Mononuclear cell (primary cell): ENCODE measurements around the gene ERMP1. TPM values are rescaled to one million over a fixed set of nuclear protein-coding genes. Genes with fewer than 3 reads are reported as not detected.

Experiments
- H3K27me3 ChIP-seq: 2 replicates; pipeline ENCODE4 v1.6.0; 2011; ENCODE audit warnings: low read length, control low read depth; ENCODE audit not compliant: insufficient read depth
- H3K4me1 ChIP-seq: 2 replicates; pipeline ENCODE4 v1.5.1; 2011; ENCODE audit warnings: mild to moderate bottlenecking, low read length, control low read depth; ENCODE audit not compliant: insufficient read depth
- H3K4me3 ChIP-seq: 2 replicates; pipeline ENCODE4 v1.5.1; 2011; ENCODE audit warnings: mild to moderate bottlenecking, low read length, moderate library complexity
- H3K9me3 ChIP-seq: 2 replicates; pipeline ENCODE4 v1.5.1; 2011; ENCODE audit warnings: low read depth, mild to moderate bottlenecking, control low read depth, low read length
- total RNA-seq: library from RNA; depleted of rRNA; stranded (reverse); fragments of >200 nt; gene quantifications from one replicate; pipeline ENCODE4 v1.2.3, GENCODE V29; 2012

ERMP1 gene
- total RNA-seq, 1 donor = 6.5 TPM

GRCh38 chr9:5866272-5866671 is 33.4 kb upstream of the ERMP1 start:
- H3K4me1 ChIP-seq = no peaks in the 10 kb centered on the region
- H3K4me3 ChIP-seq = no peak overlapping the region
- H3K27me3 ChIP-seq = no peaks in the 10 kb centered on the region
- H3K9me3 ChIP-seq = no peaks in the 10 kb centered on the region

- Histone ChIP-seq H3K27me3 (no peaks in the 10 kb centered on the region), H3K4me3 (no peak overlapping the region), H3K9me3 (no peaks in the 10 kb centered on the region), H3K4me1 (no peaks in the 10 kb centered on the region)
Measured at GRCh38 chr9:5864446-5864845, 31.5 kb upstream of the ERMP1 start.

GRCh38 chr9:5863092-5863746 is 30.3 kb upstream of the ERMP1 start:
- Histone ChIP-seq H3K27me3 (no peaks in the 10 kb centered on the region), H3K4me1 (no peaks in the 10 kb centered on the region), H3K4me3 (no peak overlapping the region), H3K9me3 (no peaks in the 10 kb centered on the region)

GRCh38 chr9:5858833-5859232 is 25.9 kb upstream of the ERMP1 start:
- Histone ChIP-seq H3K27me3 (no peaks in the 10 kb centered on the region), H3K4me1 (no peaks in the 10 kb centered on the region), H3K9me3 (no peaks in the 10 kb centered on the region), H3K4me3 (no peak overlapping the region)

GRCh38 chr9:5857928-5858327 is 25.0 kb upstream of the ERMP1 start:
- no peaks in the 10 kb centered on the region for H3K9me3 ChIP-seq
- H3K4me3 ChIP-seq = no peak overlapping the region
- H3K27me3 ChIP-seq = no peaks in the 10 kb centered on the region
- H3K4me1 ChIP-seq = peaks cover 4% of the 10 kb centered on the region

GRCh38 chr9:5854063-5854790 is 21.3 kb upstream of the ERMP1 start:
- H3K4me3 ChIP-seq = no peak overlapping the region
- H3K4me1 ChIP-seq = peaks cover 28% of the 10 kb centered on the region
- H3K27me3 ChIP-seq = no peaks in the 10 kb centered on the region
- H3K9me3 ChIP-seq = no peaks in the 10 kb centered on the region

GRCh38 chr9:5853617-5854016 is 20.7 kb upstream of the ERMP1 start:
- H3K27me3 ChIP-seq = no peaks in the 10 kb centered on the region

GRCh38 chr9:5852987-5853386 is 20.1 kb upstream of the ERMP1 start:
- no peak overlapping the region for H3K4me3 ChIP-seq
- H3K9me3 ChIP-seq = no peaks in the 10 kb centered on the region
- no peaks in the 10 kb centered on the region for H3K27me3 ChIP-seq
- peaks cover 29% of the 10 kb centered on the region for H3K4me1 ChIP-seq

More at GRCh38 chr9:5853617-5854016, 20.7 kb upstream of the ERMP1 start:
- Histone ChIP-seq H3K9me3 (no peaks in the 10 kb centered on the region), H3K4me1 (peaks cover 29% of the 10 kb centered on the region), H3K4me3 (no peak overlapping the region)

- Histone ChIP-seq H3K9me3 (no peaks in the 10 kb centered on the region), H3K27me3 (no peaks in the 10 kb centered on the region), H3K4me3 (no peak overlapping the region), H3K4me1 (peaks cover 29% of the 10 kb centered on the region)
Measured at GRCh38 chr9:5851445-5851844, 18.5 kb upstream of the ERMP1 start.

- H3K27me3 ChIP-seq = no peaks in the 10 kb centered on the region
- peaks cover 29% of the 10 kb centered on the region for H3K4me1 ChIP-seq
- H3K9me3 ChIP-seq = no peaks in the 10 kb centered on the region
- H3K4me3 ChIP-seq = no peak overlapping the region
Measured at GRCh38 chr9:5850724-5851122, 17.8 kb upstream of the ERMP1 start.

GRCh38 chr9:5848372-5848882 is 15.5 kb upstream of the ERMP1 start:
- no peaks in the 10 kb centered on the region for H3K9me3 ChIP-seq
- peaks cover 47% of the 10 kb centered on the region for H3K4me1 ChIP-seq
- H3K27me3 ChIP-seq = no peaks in the 10 kb centered on the region
- no peak overlapping the region for H3K4me3 ChIP-seq

GRCh38 chr9:5846501-5846921 is 13.6 kb upstream of the ERMP1 start:
- Histone ChIP-seq H3K9me3 (no peaks in the 10 kb centered on the region), H3K4me1 (peaks cover 64% of the 10 kb centered on the region), H3K27me3 (no peaks in the 10 kb centered on the region), H3K4me3 (no peak overlapping the region)

- Histone ChIP-seq H3K9me3 (no peaks in the 10 kb centered on the region), H3K27me3 (no peaks in the 10 kb centered on the region), H3K4me1 (peaks cover 64% of the 10 kb centered on the region), H3K4me3 (no peak overlapping the region)
Measured at GRCh38 chr9:5846096-5846495, 13.2 kb upstream of the ERMP1 start.

GRCh38 chr9:5845157-5845531 is 12.2 kb upstream of the ERMP1 start:
- no peaks in the 10 kb centered on the region for H3K9me3 ChIP-seq
- peaks cover 54% of the 10 kb centered on the region for H3K4me1 ChIP-seq
- no peak overlapping the region for H3K4me3 ChIP-seq
- H3K27me3 ChIP-seq = no peaks in the 10 kb centered on the region

- H3K9me3 ChIP-seq = no peaks in the 10 kb centered on the region
- no peaks in the 10 kb centered on the region for H3K27me3 ChIP-seq
- H3K4me1 ChIP-seq = peaks cover 44% of the 10 kb centered on the region
- no peak overlapping the region for H3K4me3 ChIP-seq
Measured at GRCh38 chr9:5843794-5844471, 11.0 kb upstream of the ERMP1 start.
